ENCODE data around the gene FKBP5.
"Not testable (repeated sequence)": the region's sequence is repeated elsewhere in the genome, so short reads cannot be mapped to it uniquely, and the experiment has no call there.

The FKBP5 gene

DNA sequence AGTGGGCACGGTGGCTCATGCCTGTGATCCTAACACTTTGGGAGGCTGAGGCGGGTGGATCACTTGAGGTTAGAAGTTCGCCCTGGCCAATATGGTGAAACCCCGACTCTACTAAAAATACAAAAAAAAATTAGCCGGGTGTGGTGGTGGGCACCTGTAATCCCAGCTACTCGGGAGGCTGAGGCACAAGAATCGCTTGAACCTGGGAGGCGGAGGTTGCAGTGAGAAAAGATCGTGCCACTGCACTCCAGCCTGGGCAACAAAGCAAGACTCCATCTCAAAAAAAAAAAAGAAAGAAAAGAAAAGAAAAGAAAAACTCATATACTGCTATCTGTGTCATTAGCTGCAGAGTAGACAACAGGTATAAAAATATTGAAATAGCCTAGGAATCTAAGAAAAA lies 18.3 kb downstream of the FKBP5 start:
- DNase-seq; H3K9me3 Mint-ChIP-seq; H3K27me3 Mint-ChIP-seq; ATAC-seq; H3K4me3 Mint-ChIP-seq; H3K36me3 Mint-ChIP-seq (ENCODE audit: low read depth): not testable (repeated sequence)
- H3K27ac Mint-ChIP-seq: peak overlapping the region; percentile 90
- H3K4me1 Mint-ChIP-seq: peaks cover 81% of the 10 kb centered on the region

DNA sequence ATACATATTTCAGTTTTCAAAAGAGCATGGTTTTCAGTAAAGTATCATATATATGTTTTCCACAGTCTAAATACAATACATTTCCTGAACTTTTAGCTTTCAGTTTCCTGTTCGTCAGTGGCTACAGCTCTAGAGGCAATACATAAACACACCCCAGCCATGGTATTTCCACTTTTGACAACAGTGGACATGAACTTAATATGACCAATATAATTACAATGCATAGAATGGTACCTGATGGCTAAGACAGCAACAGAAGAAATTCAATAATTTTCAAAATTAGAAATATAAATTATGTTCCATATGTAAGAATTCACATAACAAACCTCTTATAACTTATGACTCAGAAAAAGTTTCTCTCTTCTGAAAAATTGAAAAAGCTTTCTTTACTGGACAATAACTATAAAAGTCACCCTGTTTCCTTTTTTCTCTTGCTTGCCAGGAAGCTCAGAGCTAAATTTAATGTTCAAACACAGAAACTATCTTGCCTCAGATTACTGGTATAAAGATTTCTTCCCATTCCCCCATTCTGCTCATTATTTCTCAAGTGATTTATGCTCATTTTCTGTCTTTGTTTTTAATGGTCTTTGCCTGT lies 19.2 kb downstream of the FKBP5 start:
- Mint-ChIP-seq H3K9me3 (no peaks in the 10 kb centered on the region), H3K27ac (peak overlapping the region; percentile 90), H3K4me3 (peak overlapping the region; percentile 79), H3K36me3 (ENCODE audit: low read depth) (no peaks in the 10 kb centered on the region), H3K27me3 (no peaks in the 10 kb centered on the region), H3K4me1 (peaks cover 72% of the 10 kb centered on the region)
- ATAC-seq: peak; percentile 61
- no peak for DNase-seq

DNA sequence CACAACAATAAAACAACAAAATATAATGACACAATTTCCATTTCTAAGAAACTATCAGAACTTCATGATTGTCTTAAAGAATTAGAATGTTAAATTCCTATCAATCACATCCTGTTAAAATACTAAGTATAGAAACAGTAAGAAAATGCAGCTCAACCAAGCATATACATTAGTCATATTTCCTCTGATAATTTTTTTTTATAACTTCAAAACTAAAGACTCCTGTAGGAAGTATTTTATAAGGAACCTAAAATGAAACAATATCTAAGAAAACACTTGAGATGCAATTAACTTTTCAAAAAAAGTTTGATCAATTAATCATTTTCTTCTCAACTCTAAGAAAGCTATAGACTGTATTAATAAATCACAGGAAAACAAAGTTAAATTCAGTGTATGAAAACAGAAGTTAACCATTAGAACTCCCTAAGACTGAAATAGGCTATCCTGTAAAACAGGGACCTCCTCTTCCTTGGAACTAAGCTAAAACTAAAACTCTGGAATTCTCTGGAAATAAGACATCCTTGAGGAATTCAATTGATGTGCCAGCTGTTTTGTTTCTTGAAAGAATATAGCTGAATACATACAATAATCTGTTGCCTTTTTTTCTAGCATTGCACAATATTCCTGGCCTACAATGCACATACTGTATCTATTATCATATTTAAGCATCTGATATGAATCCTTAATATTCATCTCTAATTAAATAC lies 19.8 kb downstream of the FKBP5 start:
- H3K27ac Mint-ChIP-seq: peak overlapping the region; percentile 90
- DNase-seq (no peak), ATAC-seq (no peak)
- peaks cover 66% of the 10 kb centered on the region for H3K4me1 Mint-ChIP-seq
- peak overlapping the region; percentile 79 for H3K4me3 Mint-ChIP-seq
- H3K27me3 Mint-ChIP-seq: no peaks in the 10 kb centered on the region
- H3K36me3 Mint-ChIP-seq (ENCODE audit: low read depth): no peaks in the 10 kb centered on the region
- no peaks in the 10 kb centered on the region for H3K9me3 Mint-ChIP-seq

DNA sequence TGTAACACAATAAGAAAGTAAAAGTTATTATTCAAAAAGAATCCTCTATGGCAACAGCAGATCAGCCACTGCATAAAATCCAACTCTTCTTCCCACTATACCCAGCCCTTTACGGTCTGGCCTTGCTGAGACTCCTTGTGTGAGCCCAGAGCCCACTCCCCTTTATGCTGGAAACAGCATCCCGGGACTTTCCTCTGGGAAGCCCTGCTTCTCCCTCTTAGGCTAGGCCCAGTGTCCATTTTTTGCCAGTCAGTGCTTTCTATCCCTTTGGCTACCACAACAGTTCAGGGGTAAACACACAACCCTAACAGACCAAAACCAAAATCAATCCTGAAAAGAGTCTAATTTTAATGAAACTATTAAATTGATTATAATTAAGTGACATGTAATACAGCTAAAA lies 20.6 kb downstream of the FKBP5 start:
- Mint-ChIP-seq H3K4me1 (peaks cover 62% of the 10 kb centered on the region), H3K36me3 (ENCODE audit: low read depth) (no peaks in the 10 kb centered on the region), H3K27me3 (no peaks in the 10 kb centered on the region), H3K4me3 (peak overlapping the region; percentile 79), H3K9me3 (no peaks in the 10 kb centered on the region), H3K27ac (peak overlapping the region; percentile 90)
- DNase-seq (no peak), ATAC-seq (no peak)

DNA sequence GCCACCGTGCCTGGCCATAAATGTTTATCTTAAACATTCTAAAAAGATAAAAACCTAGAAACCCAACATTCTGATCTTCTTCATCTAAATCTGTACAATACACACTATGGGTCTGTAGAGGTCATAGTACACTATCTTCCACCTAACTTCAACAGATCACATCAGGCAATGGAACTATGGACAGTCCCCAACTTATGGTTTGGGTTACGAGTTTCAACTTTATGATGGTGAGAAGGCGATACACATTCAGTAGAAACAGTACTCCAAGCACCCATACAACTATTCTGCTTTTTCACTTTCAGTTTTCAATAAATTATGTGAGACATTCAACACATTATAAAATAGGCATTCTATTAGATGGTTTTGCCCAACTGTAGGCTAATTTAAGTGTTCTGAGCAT lies 23.1 kb downstream of the FKBP5 start:
- H3K27me3 Mint-ChIP-seq: no peaks in the 10 kb centered on the region
- DNase-seq: no peak
- H3K4me1 Mint-ChIP-seq: peaks cover 42% of the 10 kb centered on the region
- no peaks in the 10 kb centered on the region for H3K9me3 Mint-ChIP-seq
- H3K27ac Mint-ChIP-seq: no peak overlapping the region
- no peak overlapping the region for H3K4me3 Mint-ChIP-seq
- peak; percentile 59 for ATAC-seq
- H3K36me3 Mint-ChIP-seq (ENCODE audit: low read depth): no peaks in the 10 kb centered on the region

DNA sequence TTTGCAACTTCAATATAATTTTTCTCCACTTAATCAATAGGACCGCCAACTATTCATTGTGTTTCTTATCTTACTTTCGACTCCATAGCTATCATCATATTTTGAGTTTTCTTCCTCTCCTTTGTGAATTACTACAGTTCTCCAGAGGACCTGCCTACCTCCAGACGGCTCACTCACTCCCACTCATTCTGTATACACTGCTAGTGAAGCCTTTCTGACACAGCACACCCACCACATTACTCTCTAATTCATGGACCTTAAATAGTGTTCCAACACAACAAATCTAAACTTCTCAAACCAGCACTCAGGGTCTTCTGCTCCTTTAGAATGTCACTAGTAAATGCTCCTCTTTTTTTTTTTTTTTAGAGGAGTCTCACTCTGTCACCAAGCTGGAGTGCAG lies 23.8 kb downstream of the FKBP5 start:
- Mint-ChIP-seq H3K27ac (no peak overlapping the region), H3K36me3 (ENCODE audit: low read depth) (no peaks in the 10 kb centered on the region), H3K27me3 (no peaks in the 10 kb centered on the region), H3K4me3 (no peak overlapping the region), H3K4me1 (peaks cover 38% of the 10 kb centered on the region), H3K9me3 (no peaks in the 10 kb centered on the region)
- ATAC-seq (peak; percentile 56), DNase-seq (no peak)

DNA sequence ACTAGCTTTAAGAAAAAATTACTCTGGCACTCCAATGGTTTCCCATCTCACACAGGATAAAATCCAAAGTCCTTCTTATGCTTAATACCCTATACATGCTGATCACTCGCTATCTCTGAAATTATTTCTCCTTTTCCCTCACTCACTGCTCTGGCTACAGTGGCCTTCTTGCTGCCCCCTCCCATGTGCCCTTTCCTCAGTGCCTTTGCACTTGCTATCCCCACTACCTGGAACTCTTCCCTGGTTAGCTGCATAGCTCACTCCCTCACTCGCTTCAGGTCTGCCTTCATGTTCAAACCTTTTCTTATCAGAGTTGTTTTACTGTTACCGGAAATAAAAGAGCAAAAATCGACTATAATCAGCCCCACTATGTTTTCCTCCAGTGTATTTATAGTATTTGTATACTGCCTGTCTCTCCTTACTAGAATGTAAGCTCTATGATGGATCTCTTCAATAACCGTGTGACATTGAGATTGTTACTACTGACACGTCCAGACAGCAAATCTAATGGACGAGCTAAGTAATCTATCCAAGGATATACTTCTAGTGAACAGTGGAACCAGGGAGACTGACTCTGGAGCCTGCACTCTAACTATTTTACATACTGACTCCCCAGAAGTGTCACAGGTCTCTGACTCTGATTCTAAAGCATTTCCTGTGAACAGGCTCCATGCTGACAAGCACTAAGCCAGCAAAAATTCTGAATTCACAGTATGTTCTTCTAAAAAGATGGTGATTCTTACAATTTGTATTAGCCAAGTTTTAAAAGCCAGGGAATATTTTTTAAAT lies 25.1 kb downstream of the FKBP5 start:
- Mint-ChIP-seq H3K4me3 (no peak overlapping the region), H3K27me3 (no peaks in the 10 kb centered on the region), H3K36me3 (ENCODE audit: low read depth) (no peaks in the 10 kb centered on the region), H3K9me3 (no peaks in the 10 kb centered on the region), H3K27ac (no peak overlapping the region), H3K4me1 (peaks cover 28% of the 10 kb centered on the region)
- peak; percentile 62 for ATAC-seq
- DNase-seq: no peak

DNA sequence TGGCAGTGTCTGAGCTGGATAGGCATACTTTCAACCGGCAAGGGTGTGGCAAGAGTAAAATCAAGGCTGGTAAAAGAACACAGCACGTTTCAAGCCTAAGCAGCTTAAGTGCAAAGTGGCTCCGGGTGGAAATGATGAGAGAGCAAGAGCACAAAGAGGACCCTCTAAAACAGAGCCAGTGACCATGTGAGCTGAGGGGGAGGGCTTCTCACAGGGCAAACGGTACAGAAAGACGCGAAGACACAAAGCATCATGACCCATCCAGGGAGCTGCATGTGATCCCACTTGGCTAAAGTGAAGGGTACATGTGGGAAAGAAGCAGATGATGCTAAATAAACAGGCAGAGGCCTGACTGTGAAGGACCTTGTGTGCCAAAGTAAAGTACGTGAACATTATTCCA lies 25.7 kb downstream of the FKBP5 start:
- Mint-ChIP-seq H3K27ac (no peak overlapping the region), H3K9me3 (no peaks in the 10 kb centered on the region), H3K36me3 (ENCODE audit: low read depth) (no peaks in the 10 kb centered on the region), H3K4me1 (peaks cover 23% of the 10 kb centered on the region), H3K4me3 (no peak overlapping the region), H3K27me3 (no peaks in the 10 kb centered on the region)
- DNase-seq: no peak
- ATAC-seq: no peak

DNA sequence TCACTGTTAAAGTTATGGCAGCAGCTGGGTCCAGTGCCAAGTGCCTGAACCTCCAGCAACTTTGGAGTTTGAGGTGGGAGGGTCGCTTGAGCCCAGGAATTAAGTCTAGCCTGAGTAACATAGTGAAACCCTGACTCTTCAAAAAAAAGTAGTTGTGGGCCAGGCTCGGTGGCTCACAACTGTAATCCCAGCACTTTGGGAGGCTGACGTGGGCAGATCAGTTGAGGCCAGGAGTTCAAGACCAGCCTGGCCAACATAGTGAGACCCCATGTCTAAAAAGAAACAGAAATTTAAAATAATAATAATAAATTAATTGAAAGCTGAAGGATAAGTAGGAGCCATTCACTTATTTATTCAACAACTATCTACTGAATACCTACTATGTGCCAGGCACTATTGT lies 33.8 kb downstream of the FKBP5 start:
- DNase-seq (no peak), ATAC-seq (no peak)
- Mint-ChIP-seq H3K27ac (no peak overlapping the region), H3K27me3 (no peaks in the 10 kb centered on the region), H3K4me1 (peaks cover 16% of the 10 kb centered on the region), H3K9me3 (no peaks in the 10 kb centered on the region), H3K4me3 (no peak overlapping the region), H3K36me3 (ENCODE audit: low read depth) (peaks cover 17% of the 10 kb centered on the region)

DNA sequence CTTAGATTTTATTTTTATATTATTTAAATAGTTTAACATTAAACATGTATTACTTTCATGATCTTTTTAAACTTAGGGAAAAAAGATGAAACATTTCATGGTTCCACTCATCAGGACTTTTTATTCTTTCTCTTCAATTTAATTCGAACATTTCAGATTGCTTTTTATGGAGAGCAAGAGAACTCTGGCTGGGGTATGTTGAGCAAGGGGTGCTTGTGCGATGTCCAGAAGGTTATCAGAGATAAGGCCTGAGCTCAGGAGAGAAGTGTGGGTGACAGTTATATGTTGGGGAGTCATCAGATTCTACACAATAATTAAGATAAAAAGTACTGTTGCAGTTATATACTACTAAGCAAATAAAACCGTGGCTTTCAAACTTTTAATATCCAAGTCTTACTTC lies 37.5 kb downstream of the FKBP5 start:
- peaks cover 13% of the 10 kb centered on the region for H3K36me3 Mint-ChIP-seq (ENCODE audit: low read depth)
- ATAC-seq: no peak

DNA sequence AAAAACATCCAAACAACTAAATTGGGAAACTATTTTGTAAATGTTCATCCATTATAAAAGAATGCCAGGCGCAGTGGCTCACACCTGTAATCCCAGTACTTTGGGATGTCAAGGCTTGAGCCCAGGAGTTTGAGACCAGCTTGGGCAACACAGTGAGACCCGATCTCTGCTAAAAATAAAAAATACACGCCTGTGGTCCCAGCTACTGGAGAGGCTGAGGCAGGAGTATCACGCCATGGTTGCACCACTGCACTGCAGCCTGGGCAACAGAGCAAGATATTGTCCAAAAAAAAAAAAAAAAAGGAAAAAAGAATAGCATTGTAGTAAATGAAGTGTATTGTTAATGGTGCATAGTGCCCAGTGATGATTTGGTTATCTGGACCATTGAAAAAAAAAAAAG lies 38.7 kb downstream of the FKBP5 start:
- Mint-ChIP-seq H3K4me3 (no peak overlapping the region), H3K36me3 (ENCODE audit: low read depth) (peaks cover 20% of the 10 kb centered on the region), H3K9me3 (no peaks in the 10 kb centered on the region), H3K27ac (no peak overlapping the region), H3K4me1 (peaks cover 36% of the 10 kb centered on the region), H3K27me3 (no peaks in the 10 kb centered on the region)
- DNase-seq (no peak), ATAC-seq (no peak)

More for the DNA sequence above, 37.5 kb downstream of the FKBP5 start:
- peaks cover 30% of the 10 kb centered on the region for H3K4me1 Mint-ChIP-seq
- H3K27ac Mint-ChIP-seq: no peak overlapping the region
- DNase-seq: no peak
- no peaks in the 10 kb centered on the region for H3K9me3 Mint-ChIP-seq
- H3K4me3 Mint-ChIP-seq: no peak overlapping the region
- H3K27me3 Mint-ChIP-seq: no peaks in the 10 kb centered on the region

DNA sequence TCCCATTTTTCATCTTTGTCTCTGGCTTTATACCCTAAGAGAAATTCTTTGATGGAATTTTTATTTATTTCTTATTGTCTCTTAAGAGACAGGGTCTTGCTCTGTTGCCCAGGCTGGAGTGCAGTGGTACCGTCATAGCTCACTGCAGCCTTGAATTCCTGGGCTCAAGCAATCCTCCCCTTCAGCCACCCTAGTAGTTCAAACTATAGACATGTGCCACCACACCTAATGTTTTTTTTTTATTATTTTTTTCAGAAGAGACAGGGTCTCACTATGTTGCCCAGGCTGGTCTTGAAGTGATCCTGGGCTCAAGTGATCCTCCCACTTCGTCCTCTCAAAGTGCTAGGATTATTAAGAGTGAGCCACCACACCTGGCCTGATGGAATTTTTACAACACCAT lies 40.5 kb downstream of the FKBP5 start:
- Mint-ChIP-seq H3K4me3 (no peak overlapping the region), H3K36me3 (ENCODE audit: low read depth) (peaks cover 18% of the 10 kb centered on the region), H3K27me3 (no peaks in the 10 kb centered on the region), H3K27ac (no peak overlapping the region), H3K4me1 (peaks cover 49% of the 10 kb centered on the region), H3K9me3 (no peaks in the 10 kb centered on the region)
- ATAC-seq (no peak), DNase-seq (no peak)

DNA sequence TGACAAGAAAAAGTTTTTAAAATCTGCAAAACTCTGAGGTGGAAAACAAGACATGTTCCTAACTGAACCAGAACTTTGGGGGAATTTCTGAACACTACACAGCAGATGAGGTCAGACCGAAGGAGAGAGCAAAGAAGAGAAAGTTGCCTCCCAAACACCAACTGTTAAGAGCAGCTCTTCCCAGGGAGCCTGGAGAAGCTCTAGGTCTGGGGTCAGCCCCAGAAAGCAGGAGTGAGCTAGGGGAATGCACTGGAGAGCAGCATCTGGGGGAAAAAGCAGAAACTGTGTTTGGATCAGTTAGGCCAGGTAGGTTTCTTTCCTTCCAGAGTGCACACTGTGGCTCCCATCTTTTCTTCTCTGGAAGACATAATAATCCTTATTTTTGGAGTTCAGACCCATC lies 41.3 kb downstream of the FKBP5 start:
- peak overlapping the region; percentile 13 for H3K27ac Mint-ChIP-seq
- H3K27me3 Mint-ChIP-seq: no peaks in the 10 kb centered on the region
- H3K9me3 Mint-ChIP-seq: no peaks in the 10 kb centered on the region
- H3K4me1 Mint-ChIP-seq: peaks cover 56% of the 10 kb centered on the region
- H3K4me3 Mint-ChIP-seq: no peak overlapping the region
- no peak for DNase-seq
- peaks cover 20% of the 10 kb centered on the region for H3K36me3 Mint-ChIP-seq (ENCODE audit: low read depth)
- ATAC-seq: no peak

DNA sequence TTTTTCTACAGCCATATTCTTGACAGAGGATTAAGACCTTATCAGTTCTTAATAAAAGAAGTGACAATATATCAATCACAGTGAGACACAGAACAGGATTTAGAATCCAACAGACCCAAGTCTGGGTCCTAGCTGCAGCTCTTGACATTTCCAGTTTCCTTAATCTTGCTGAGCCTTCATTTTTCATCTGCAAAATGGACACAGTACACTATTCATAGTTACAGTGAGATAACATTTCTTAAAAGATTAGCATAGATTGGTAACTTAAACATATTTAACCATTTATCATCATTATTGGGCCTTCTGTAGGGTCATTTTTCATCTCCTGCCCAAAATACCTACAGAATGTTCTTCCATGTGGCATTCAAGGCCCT lies 45.6 kb downstream of the FKBP5 start:
- no peaks in the 10 kb centered on the region for H3K9me3 Mint-ChIP-seq
- DNase-seq (no peak), ATAC-seq (no peak)
- H3K4me1 Mint-ChIP-seq: peaks cover 48% of the 10 kb centered on the region
- no peak overlapping the region for H3K27ac Mint-ChIP-seq
- no peak overlapping the region for H3K4me3 Mint-ChIP-seq
- H3K36me3 Mint-ChIP-seq (ENCODE audit: low read depth): peaks cover 32% of the 10 kb centered on the region
- H3K27me3 Mint-ChIP-seq: no peaks in the 10 kb centered on the region

Data from activated naive CD8-positive, alpha-beta T cell treated with anti-CD3 and anti-CD28 coated beads, Interleukin-2, amount 50 U/mL, for 24 hours (primary cell).